Fibroblast of lung (primary cell): ENCODE data around the gene PTPN2.

Source experiments
- EZH2 ChIP-seq: IDR thresholded peaks from 2 replicates; pipeline ENCODE4 v1.5.1; 2012; ENCODE audit warnings: low read length, control low read depth, mild to moderate bottlenecking; ENCODE audit errors: missing control alignments
- TF ChIP-seq, protein P1 (sequence below), 2 donors: IDR thresholded peaks in 1 of 2; conservative IDR thresholded peaks in 1 of 2; 1 replicate in 1 of 2; 2 replicates in 1 of 2; pipeline ENCODE4 v1.5.1; 2011 to 2012; ENCODE audit warnings: low read length in 2 of 2, control low read depth in 1 of 2, inconsistent platforms in 1 of 2, low read depth in 1 of 2, mild to moderate bottlenecking in 1 of 2

DNA sequence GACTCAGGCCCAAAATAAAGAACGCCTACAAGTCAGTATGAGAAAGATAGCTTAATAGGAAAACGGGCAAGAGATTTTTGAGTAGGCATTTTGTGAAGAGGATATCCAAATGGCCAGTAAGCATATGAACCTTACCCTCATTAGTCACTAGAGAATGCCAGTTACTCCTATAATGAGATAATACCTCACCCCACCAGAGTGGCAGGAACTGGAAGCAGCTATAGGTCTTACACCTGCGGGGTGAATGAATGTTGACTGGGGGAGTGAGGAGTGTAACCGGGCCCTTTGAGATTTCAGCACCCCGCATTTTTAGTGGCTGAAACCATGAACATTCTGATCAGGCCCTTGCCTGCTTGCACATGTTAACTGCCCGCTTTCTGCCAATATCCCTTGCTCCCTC, 7.5 kb upstream of the PTPN2 start:
- no peak for TF ChIP-seq EZH2
- TF ChIP-seq, protein P1, sequence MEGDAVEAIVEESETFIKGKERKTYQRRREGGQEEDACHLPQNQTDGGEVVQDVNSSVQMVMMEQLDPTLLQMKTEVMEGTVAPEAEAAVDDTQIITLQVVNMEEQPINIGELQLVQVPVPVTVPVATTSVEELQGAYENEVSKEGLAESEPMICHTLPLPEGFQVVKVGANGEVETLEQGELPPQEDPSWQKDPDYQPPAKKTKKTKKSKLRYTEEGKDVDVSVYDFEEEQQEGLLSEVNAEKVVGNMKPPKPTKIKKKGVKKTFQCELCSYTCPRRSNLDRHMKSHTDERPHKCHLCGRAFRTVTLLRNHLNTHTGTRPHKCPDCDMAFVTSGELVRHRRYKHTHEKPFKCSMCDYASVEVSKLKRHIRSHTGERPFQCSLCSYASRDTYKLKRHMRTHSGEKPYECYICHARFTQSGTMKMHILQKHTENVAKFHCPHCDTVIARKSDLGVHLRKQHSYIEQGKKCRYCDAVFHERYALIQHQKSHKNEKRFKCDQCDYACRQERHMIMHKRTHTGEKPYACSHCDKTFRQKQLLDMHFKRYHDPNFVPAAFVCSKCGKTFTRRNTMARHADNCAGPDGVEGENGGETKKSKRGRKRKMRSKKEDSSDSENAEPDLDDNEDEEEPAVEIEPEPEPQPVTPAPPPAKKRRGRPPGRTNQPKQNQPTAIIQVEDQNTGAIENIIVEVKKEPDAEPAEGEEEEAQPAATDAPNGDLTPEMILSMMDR (conservative IDR thresholded peaks at IDR 0.05 in 1 of 2, IDR thresholded peaks at IDR 0.05 in 1 of 2; ENCODE audit: low read depth in 1 of 2, low read length in 2 of 2), result no peak
